Glutamatergic neuron (in vitro differentiated cells): Measurements from ENCODE around the gene C7orf33. TPM values are rescaled to one million over a fixed set of nuclear protein-coding genes. Genes with fewer than 3 reads are reported as not detected.
A peak's percentile ranks its signal among the peaks of the same experiment; 100 is the strongest.

ENCODE experiments used
- DNase-seq: peaks from one replicate; pipeline ENCODE4 v3.0.0; 2022
- H3K27ac Mint-ChIP-seq: one replicate; pipeline ENCODE4 v1.8.0; 2020; ENCODE audit warnings: mild to moderate bottlenecking, mixed read lengths, inconsistent platforms; ENCODE audit not compliant: unreplicated experiment
- H3K27me3 Mint-ChIP-seq: one replicate; pipeline ENCODE4 v1.8.0; 2020; ENCODE audit warnings: mild to moderate bottlenecking, moderate library complexity, mixed read lengths, inconsistent platforms; ENCODE audit not compliant: unreplicated experiment
- H3K36me3 Mint-ChIP-seq: one replicate; pipeline ENCODE4 v1.8.0; 2020; ENCODE audit warnings: mild to moderate bottlenecking, mixed read lengths, inconsistent platforms; ENCODE audit not compliant: unreplicated experiment
- H3K4me1 Mint-ChIP-seq: one replicate; pipeline ENCODE4 v1.8.0; 2020; ENCODE audit warnings: mild to moderate bottlenecking, low read depth, mixed read lengths, inconsistent platforms; ENCODE audit not compliant: unreplicated experiment
- H3K4me3 Mint-ChIP-seq: one replicate; pipeline ENCODE4 v1.8.0; 2020; ENCODE audit warnings: mild to moderate bottlenecking, mixed read lengths, inconsistent platforms; ENCODE audit not compliant: unreplicated experiment
- H3K9me3 Mint-ChIP-seq: one replicate; pipeline ENCODE4 v1.8.0; 2020; ENCODE audit warnings: mild to moderate bottlenecking, moderate library complexity, mixed read lengths, inconsistent platforms; ENCODE audit not compliant: unreplicated experiment
- long read RNA-seq: library from polyadenylated mRNA; unstranded; transcript quantifications from one replicate; pipeline ENCODE4 v2.0.0, GENCODE V29; 2020; ENCODE audit not compliant: unreplicated experiment
- total RNA-seq: library from RNA; stranded (reverse); fragmentation: NEBNext Ultra II Directional; extraction: Animal tissue kit (Norgen Biotek cat#: 25700); gene quantifications from one replicate; pipeline ENCODE4 v1.2.1, GENCODE V29; 2021; ENCODE audit not compliant: unreplicated experiment
- TF ChIP-seq, protein P1 (sequence below): fragments of 200-600 bp; sonication (generic); IDR thresholded peaks from one replicate; pipeline ENCODE4 v1.5.0; 2021; ENCODE audit not compliant: partially characterized antibody, unreplicated experiment

C7orf33 gene, protein sequence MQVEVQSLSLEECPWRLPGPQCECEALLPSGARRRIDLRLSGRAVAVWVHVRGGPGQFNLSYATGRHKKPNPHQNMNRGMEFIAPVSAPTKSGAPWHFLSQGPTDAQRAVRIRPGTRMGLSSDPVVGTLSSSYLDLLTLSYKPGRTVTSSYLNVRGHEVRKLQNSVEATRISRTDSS
- total RNA-seq, result not detected
- long read RNA-seq, result 0 reads

DNA sequence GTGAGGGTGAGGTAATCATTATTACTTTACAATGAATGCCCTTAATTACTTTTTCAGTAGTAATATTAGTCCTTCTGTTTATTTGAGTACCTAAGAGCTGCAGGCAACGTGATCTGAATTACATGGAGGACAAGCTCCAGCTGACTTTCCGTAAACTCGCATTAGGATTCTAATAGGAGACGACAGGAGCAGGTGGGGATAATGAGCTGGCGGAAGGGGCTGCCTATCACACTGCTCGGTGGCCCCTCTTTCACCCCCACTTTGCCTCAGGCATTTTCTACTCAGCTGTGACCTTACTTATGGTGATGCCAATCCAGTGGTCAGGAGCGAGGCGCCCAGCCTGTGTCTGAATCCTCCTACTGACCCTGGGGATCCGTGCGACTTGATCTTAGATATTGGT lies at the start of gene C7orf33:
TSS of gene C7orf33 (plus strand) at position 296 of the 400 bp plus-strand sequence. CDS start 160 bp downstream, outside the sequence.
- peaks cover 4% of the 10 kb centered on the region for H3K27me3 Mint-ChIP-seq
- H3K9me3 Mint-ChIP-seq, result peaks cover 19% of the 10 kb centered on the region
- TF ChIP-seq, protein P1, sequence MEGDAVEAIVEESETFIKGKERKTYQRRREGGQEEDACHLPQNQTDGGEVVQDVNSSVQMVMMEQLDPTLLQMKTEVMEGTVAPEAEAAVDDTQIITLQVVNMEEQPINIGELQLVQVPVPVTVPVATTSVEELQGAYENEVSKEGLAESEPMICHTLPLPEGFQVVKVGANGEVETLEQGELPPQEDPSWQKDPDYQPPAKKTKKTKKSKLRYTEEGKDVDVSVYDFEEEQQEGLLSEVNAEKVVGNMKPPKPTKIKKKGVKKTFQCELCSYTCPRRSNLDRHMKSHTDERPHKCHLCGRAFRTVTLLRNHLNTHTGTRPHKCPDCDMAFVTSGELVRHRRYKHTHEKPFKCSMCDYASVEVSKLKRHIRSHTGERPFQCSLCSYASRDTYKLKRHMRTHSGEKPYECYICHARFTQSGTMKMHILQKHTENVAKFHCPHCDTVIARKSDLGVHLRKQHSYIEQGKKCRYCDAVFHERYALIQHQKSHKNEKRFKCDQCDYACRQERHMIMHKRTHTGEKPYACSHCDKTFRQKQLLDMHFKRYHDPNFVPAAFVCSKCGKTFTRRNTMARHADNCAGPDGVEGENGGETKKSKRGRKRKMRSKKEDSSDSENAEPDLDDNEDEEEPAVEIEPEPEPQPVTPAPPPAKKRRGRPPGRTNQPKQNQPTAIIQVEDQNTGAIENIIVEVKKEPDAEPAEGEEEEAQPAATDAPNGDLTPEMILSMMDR, result no peak
- H3K4me3 Mint-ChIP-seq, result peak within 1 kb of the TSS; percentile 46
- no peaks in the 10 kb centered on the region for H3K36me3 Mint-ChIP-seq
- H3K4me1 Mint-ChIP-seq, result peaks cover 54% of the 10 kb centered on the region
- H3K27ac Mint-ChIP-seq, result peak within 1 kb of the TSS; percentile 100
- DNase-seq, result no peak

DNA sequence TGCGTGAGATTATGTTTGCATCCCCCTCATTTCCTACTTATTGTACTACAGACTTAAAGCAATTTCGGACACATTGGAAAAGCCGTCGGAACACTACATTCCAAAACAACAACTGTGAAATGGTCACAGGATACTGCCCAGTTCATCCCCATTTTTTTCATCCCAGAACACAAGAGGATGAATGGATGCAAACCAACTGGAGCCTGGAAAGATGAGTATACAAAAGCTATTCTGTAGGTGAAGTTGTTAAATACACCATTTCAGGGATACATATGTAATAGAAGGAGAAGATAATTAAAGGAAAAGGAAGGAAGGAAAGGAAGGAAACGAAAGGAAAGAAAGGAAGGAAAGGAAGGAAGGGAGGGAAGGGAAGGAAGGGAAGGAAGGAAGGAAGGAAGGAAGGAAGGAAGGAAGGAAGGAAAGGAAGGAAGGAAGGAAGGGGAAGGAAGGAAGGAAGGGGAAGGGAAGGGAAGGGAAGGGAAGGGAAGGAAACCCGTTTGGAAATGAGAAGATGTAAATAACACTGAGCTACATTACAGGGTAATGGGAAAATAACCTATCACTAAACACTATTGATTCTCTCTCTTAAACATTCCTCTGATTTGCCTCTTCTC lies 48.6 kb upstream of the C7orf33 start:
- Mint-ChIP-seq H3K4me3 (no peak overlapping the region), H3K36me3 (no peaks in the 10 kb centered on the region), H3K27ac (no peak overlapping the region), H3K4me1 (peaks cover 4% of the 10 kb centered on the region), H3K9me3 (peaks cover 1% of the 10 kb centered on the region), H3K27me3 (peaks cover 2% of the 10 kb centered on the region)
- no peak for DNase-seq
- TF ChIP-seq, protein P1, result no peak

DNA sequence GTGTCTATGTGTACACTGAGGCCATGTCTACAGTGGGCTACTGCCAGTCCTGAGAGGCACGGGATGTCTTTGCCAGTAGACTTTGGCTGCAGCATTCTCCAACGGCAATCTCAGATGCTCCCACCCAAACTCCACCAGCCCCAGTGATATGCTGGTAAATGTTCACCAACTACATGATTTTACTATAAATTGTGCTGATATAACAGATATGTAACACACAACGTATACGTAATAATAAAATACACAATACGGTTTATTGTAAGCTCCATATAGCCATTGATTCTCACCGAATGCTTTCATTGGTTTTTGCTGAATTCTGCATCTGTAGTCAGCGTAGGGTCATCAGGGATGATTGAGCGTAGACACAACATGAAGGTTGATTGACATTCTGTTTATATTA lies 47.3 kb upstream of the C7orf33 start:
- H3K27me3 Mint-ChIP-seq, result peaks cover 4% of the 10 kb centered on the region
- peaks cover 1% of the 10 kb centered on the region for H3K9me3 Mint-ChIP-seq
- H3K36me3 Mint-ChIP-seq, result no peaks in the 10 kb centered on the region
- H3K4me3 Mint-ChIP-seq, result no peak overlapping the region
- TF ChIP-seq, protein P1, result no peak
- H3K27ac Mint-ChIP-seq, result no peak overlapping the region
- DNase-seq, result no peak
- peaks cover 4% of the 10 kb centered on the region for H3K4me1 Mint-ChIP-seq

DNA sequence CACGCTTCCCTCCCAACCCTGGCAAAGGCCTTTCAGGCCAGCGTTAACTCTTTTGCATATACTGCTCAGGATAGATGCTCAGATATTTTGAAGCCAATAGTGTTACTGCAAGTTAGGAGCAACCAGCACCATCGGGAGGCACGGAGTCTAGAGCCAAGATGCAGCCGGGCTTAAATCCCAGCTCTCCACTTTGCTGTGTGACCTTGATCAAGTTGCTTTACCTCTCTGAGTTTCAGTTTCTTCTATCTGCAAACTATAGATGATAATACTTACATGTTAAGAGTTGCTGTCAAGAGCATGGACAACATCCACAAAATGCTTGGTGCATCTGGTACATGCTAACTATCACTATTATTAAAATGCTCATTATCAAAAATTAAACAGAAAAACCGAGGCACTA lies 45.4 kb upstream of the C7orf33 start:
- H3K27me3 Mint-ChIP-seq, result peaks cover 4% of the 10 kb centered on the region

More for the DNA sequence above, 45.4 kb upstream of the C7orf33 start:
- DNase-seq, result no peak
- Mint-ChIP-seq H3K36me3 (no peaks in the 10 kb centered on the region), H3K4me3 (no peak overlapping the region), H3K27ac (no peak overlapping the region), H3K9me3 (peaks cover 3% of the 10 kb centered on the region), H3K4me1 (peaks cover 4% of the 10 kb centered on the region)
- TF ChIP-seq, protein P1, result no peak
